ENCODE results near the gene WASHC3. TPM values are rescaled to one million over a fixed set of nuclear protein-coding genes. Genes with fewer than 3 reads are reported as not detected.
"Not testable (repeated sequence)": the region's sequence is repeated elsewhere in the genome, so short reads cannot be mapped to it uniquely, and the experiment has no call there.

The WASHC3 gene
- total RNA-seq, 1 donor: 113 TPM

- H3K4me2 ChIP-seq (ENCODE audit: insufficient read depth, low read length): no peak overlapping the region
- no peak overlapping the region for H3K27ac ChIP-seq (ENCODE audit: low read depth, low read length)
- no peak overlapping the region for H2AFZ ChIP-seq (ENCODE audit: low read length)
- no peaks in the 10 kb centered on the region for H3K27me3 ChIP-seq (ENCODE audit: insufficient read depth, low read length)
- no peaks in the 10 kb centered on the region for H4K20me1 ChIP-seq (ENCODE audit: insufficient read depth, low read length)
- H3K36me3 ChIP-seq (ENCODE audit: insufficient read depth, low read length): peaks cover 11% of the 10 kb centered on the region
- no peak for TF ChIP-seq CTCF (IDR thresholded peaks at IDR 0.05; ENCODE audit: extremely low read depth, low read depth, low read length)
- no peaks in the 10 kb centered on the region for H3K9me3 ChIP-seq (ENCODE audit: low read depth, low read length)
- peaks cover 8% of the 10 kb centered on the region for H3K4me1 ChIP-seq (ENCODE audit: insufficient read depth, low read length)
- no peak overlapping the region for H3K4me3 ChIP-seq (ENCODE audit: insufficient read depth, low read length)
- DNase-seq (ENCODE audit: insufficient read length, low spot score, missing footprints): no peak
- no peaks in the 10 kb centered on the region for H3K79me2 ChIP-seq (ENCODE audit: insufficient read depth, low read length)
These were observed 35.1 kb upstream of the WASHC3 start for GRCh38 chr12:102096855-102097254.

- TF ChIP-seq CTCF (IDR thresholded peaks at IDR 0.05; ENCODE audit: extremely low read depth, low read depth, low read length): peak; percentile 57
- H3K27ac ChIP-seq (ENCODE audit: low read depth, low read length): no peak overlapping the region
- H2AFZ ChIP-seq (ENCODE audit: low read length): no peak overlapping the region
- no peak overlapping the region for H3K4me3 ChIP-seq (ENCODE audit: insufficient read depth, low read length)
- no peaks in the 10 kb centered on the region for H3K27me3 ChIP-seq (ENCODE audit: insufficient read depth, low read length)
- H3K9me3 ChIP-seq (ENCODE audit: low read depth, low read length): no peaks in the 10 kb centered on the region
- peaks cover 8% of the 10 kb centered on the region for H3K4me1 ChIP-seq (ENCODE audit: insufficient read depth, low read length)
- no peaks in the 10 kb centered on the region for H4K20me1 ChIP-seq (ENCODE audit: insufficient read depth, low read length)
- no peak overlapping the region for H3K4me2 ChIP-seq (ENCODE audit: insufficient read depth, low read length)
- H3K79me2 ChIP-seq (ENCODE audit: insufficient read depth, low read length): no peaks in the 10 kb centered on the region
- peaks cover 11% of the 10 kb centered on the region for H3K36me3 ChIP-seq (ENCODE audit: insufficient read depth, low read length)
- DNase-seq (ENCODE audit: insufficient read length, low spot score, missing footprints): no peak
These were observed 34.0 kb upstream of the WASHC3 start for GRCh38 chr12:102095677-102096263.

- peaks cover 8% of the 10 kb centered on the region for H3K4me1 ChIP-seq (ENCODE audit: insufficient read depth, low read length)
- H4K20me1 ChIP-seq (ENCODE audit: insufficient read depth, low read length): no peaks in the 10 kb centered on the region
- DNase-seq (ENCODE audit: insufficient read length, low spot score, missing footprints): no peak
- no peak overlapping the region for H3K4me3 ChIP-seq (ENCODE audit: insufficient read depth, low read length)
- TF ChIP-seq CTCF (IDR thresholded peaks at IDR 0.05; ENCODE audit: extremely low read depth, low read depth, low read length): no peak
- peaks cover 4% of the 10 kb centered on the region for H3K36me3 ChIP-seq (ENCODE audit: insufficient read depth, low read length)
- H3K4me2 ChIP-seq (ENCODE audit: insufficient read depth, low read length): no peak overlapping the region
- no peaks in the 10 kb centered on the region for H3K27me3 ChIP-seq (ENCODE audit: insufficient read depth, low read length)
- H3K9me3 ChIP-seq (ENCODE audit: low read depth, low read length): no peaks in the 10 kb centered on the region
- no peak overlapping the region for H2AFZ ChIP-seq (ENCODE audit: low read length)
- H3K27ac ChIP-seq (ENCODE audit: low read depth, low read length): peak overlapping the region; percentile 41
- no peaks in the 10 kb centered on the region for H3K79me2 ChIP-seq (ENCODE audit: insufficient read depth, low read length)
These were observed 31.5 kb upstream of the WASHC3 start for GRCh38 chr12:102093319-102093718.

GRCh38 chr12:102089228-102089835, 27.5 kb upstream of the WASHC3 start:
- H3K79me2 ChIP-seq (ENCODE audit: insufficient read depth, low read length); DNase-seq (ENCODE audit: insufficient read length, low spot score, missing footprints); H3K4me3 ChIP-seq (ENCODE audit: insufficient read depth, low read length); H2AFZ ChIP-seq (ENCODE audit: low read length); H3K4me1 ChIP-seq (ENCODE audit: insufficient read depth, low read length); H3K27ac ChIP-seq (ENCODE audit: low read depth, low read length); H3K27me3 ChIP-seq (ENCODE audit: insufficient read depth, low read length); H3K9me3 ChIP-seq (ENCODE audit: low read depth, low read length); H4K20me1 ChIP-seq (ENCODE audit: insufficient read depth, low read length); H3K4me2 ChIP-seq (ENCODE audit: insufficient read depth, low read length); H3K36me3 ChIP-seq (ENCODE audit: insufficient read depth, low read length): not testable (repeated sequence)

All from osteoblast (primary cell).